Activated CD4-positive, alpha-beta T cell treated with anti-CD3 and anti-CD28 coated beads, Interleukin-2, amount 50 U/mL, for 24 hours (primary cell): Measurements from ENCODE around the gene MBD6.
"Not testable (repeated sequence)": the region's sequence is repeated elsewhere in the genome, so short reads cannot be mapped to it uniquely, and the experiment has no call there.

Experiments
- DNase-seq, 2 donors: peaks; one replicate each; pipeline ENCODE4 v3.0.0-alpha.2; 2020; ENCODE audit warnings: low read depth in 1 of 2, low spot score in 1 of 2

Gene MBD6

GRCh38 chr12:57549909-57550640 lies 27.5 kb downstream of the MBD6 start, which contains the start of gene KIF5A:
Gene KIF5A (plus strand): TSS chr12:57550044. CDS start chr12:57550272, 228 bp downstream.
- DNase-seq = peak in 1 of 2 donors; percentile 16

GRCh38 chr12:57550641-57551549 lies 28.3 kb downstream of the MBD6 start:
- DNase-seq = no peak

GRCh38 chr12:57551637-57552305 lies 29.1 kb downstream of the MBD6 start:
- no peak for DNase-seq

- DNase-seq = no peak
These were observed 29.7 kb downstream of the MBD6 start for GRCh38 chr12:57552306-57552651.

GRCh38 chr12:57552835-57553313 lies 30.2 kb downstream of the MBD6 start:
- no peak for DNase-seq

GRCh38 chr12:57553343-57554202 lies 30.9 kb downstream of the MBD6 start:
- DNase-seq = no peak

- no peak for DNase-seq
These were observed 31.8 kb downstream of the MBD6 start for GRCh38 chr12:57554453-57554852.

- DNase-seq = no peak
These were observed 32.3 kb downstream of the MBD6 start for GRCh38 chr12:57554897-57555296.

- no peak for DNase-seq
These were observed 36.2 kb downstream of the MBD6 start for GRCh38 chr12:57558864-57559263.

GRCh38 chr12:57560516-57560915 lies 37.9 kb downstream of the MBD6 start:
- no peak for DNase-seq

- not testable (repeated sequence) for DNase-seq
These were observed 38.5 kb downstream of the MBD6 start for GRCh38 chr12:57561117-57561516.

GRCh38 chr12:57563358-57563757 lies 40.7 kb downstream of the MBD6 start:
- DNase-seq = no peak

- DNase-seq = no peak
These were observed 41.6 kb downstream of the MBD6 start for GRCh38 chr12:57564178-57564740.

GRCh38 chr12:57568838-57569237 lies 46.2 kb downstream of the MBD6 start:
- DNase-seq = no peak

GRCh38 chr12:57569858-57570257 lies 47.2 kb downstream of the MBD6 start:
- DNase-seq = no peak

- not testable (repeated sequence) for DNase-seq
These were observed 47.8 kb downstream of the MBD6 start for GRCh38 chr12:57570438-57570837.

- no peak for DNase-seq
These were observed 49.5 kb downstream of the MBD6 start for GRCh38 chr12:57571926-57572762.

GRCh38 chr12:57574795-57575194 lies 52.2 kb downstream of the MBD6 start:
- DNase-seq = no peak
